Type B pancreatic cell (in vitro differentiated cells): ENCODE results near the gene MYBL2. TPM values are rescaled to one million over a fixed set of nuclear protein-coding genes. Genes with fewer than 3 reads are reported as not detected.

Experiments
- total RNA-seq: library from RNA; stranded (reverse); gene quantifications from 2 replicates; pipeline ENCODE4 v1.2.1, GENCODE V29; 2021; ENCODE audit warnings: low replicate concordance

Gene MYBL2
- total RNA-seq, 1 donor from 2014 or later = 51.0 TPM

Other genes with a start within 250 kb of the MYBL2 start
- gene SRSF6, start 209.2 kb upstream of the MYBL2 start, total RNA-seq = 203 and 280 TPM in 2 replicates
- 12.2 and 23.1 TPM in 2 replicates for gene L3MBTL1, start 159.4 kb upstream of the MYBL2 start, total RNA-seq
- gene SGK2, start 108.1 kb upstream of the MYBL2 start, total RNA-seq = 9.9 and 10.7 TPM in 2 replicates
- gene IFT52, start 76.2 kb upstream of the MYBL2 start, total RNA-seq = 28.1 and 47.0 TPM in 2 replicates
- gene GTSF1L, start 59.9 kb downstream of the MYBL2 start, total RNA-seq = not detected in 2 replicates
- gene TOX2, start 247.7 kb downstream of the MYBL2 start, total RNA-seq = 1.5 and 4.7 TPM in 2 replicates